ENCODE measurements around the gene GNAI3. TPM values are rescaled to one million over a fixed set of nuclear protein-coding genes. Genes with fewer than 3 reads are reported as not detected.

The GNAI3 gene
- total RNA-seq, 1 donor = 17.6 TPM

DNA sequence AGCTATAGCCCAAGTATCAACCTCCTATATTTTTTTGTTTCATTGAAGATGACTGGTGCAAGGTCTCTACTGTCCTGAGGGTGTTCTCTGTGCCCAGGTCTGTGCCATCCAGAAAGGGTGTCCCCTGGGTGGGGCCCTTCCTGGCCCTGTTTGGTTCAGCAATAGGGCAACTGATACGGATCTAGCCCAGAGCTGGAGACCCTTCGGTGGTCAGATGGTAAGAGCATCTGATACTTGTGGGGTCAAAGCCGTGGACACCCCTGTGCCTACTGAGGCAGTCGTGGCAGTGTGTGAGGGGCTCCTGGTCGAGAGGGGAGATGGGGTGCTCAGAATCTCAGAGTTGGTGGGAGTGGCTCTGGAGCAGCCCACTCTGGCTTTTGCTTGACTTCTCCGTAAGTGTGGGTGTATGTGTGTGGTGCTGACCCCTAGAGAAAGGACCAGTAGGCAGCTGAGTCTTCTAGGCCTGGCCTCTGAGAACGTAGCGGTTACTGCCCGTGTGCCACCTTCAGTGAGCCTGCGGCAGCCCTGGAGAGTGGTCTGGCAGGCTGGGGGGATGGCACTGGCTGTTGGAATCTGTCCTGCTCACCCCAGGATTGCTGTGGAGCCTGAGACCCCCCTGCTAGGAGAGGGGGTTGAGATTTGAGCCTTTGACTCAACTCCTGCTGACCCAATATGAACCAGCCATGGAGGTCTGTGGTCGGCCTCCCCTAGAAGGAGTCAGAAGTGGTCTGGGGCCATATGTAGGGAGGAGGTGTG is 73.9 kb downstream of the GNAI3 start:
- peak overlapping the region; percentile 96 for H3K4me3 ChIP-seq (ENCODE audit: low read depth, low read length)
- TF ChIP-seq, protein P1, sequence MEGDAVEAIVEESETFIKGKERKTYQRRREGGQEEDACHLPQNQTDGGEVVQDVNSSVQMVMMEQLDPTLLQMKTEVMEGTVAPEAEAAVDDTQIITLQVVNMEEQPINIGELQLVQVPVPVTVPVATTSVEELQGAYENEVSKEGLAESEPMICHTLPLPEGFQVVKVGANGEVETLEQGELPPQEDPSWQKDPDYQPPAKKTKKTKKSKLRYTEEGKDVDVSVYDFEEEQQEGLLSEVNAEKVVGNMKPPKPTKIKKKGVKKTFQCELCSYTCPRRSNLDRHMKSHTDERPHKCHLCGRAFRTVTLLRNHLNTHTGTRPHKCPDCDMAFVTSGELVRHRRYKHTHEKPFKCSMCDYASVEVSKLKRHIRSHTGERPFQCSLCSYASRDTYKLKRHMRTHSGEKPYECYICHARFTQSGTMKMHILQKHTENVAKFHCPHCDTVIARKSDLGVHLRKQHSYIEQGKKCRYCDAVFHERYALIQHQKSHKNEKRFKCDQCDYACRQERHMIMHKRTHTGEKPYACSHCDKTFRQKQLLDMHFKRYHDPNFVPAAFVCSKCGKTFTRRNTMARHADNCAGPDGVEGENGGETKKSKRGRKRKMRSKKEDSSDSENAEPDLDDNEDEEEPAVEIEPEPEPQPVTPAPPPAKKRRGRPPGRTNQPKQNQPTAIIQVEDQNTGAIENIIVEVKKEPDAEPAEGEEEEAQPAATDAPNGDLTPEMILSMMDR (IDR thresholded peaks at IDR 0.05; ENCODE audit: insufficient read depth, low read length) = no peak
- DNase-seq (ENCODE audit: low read depth) = no peak

DNA sequence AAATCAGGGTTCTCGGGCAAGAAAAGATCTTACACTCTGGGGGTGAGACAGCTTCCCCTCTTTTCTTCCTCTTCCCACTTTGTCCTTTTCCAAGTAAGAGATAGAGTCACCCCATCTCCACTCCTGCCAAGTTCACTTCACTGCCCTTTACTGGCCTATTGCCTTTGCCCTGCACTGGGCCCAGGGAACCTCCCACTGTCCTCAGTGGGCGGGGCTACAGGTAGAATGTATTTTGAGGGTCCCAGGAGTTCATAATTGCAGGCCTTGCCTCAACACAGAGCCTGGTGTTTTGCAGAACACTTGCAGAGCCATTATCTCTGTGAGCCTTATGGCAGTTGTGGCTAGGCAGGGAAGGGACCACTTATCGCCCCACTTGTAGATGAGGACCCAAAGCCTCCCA is 74.5 kb downstream of the GNAI3 start:
- TF ChIP-seq, protein P1 (IDR thresholded peaks at IDR 0.05; ENCODE audit: insufficient read depth, low read length) = no peak
- no peak for DNase-seq (ENCODE audit: low read depth)
- peak overlapping the region; percentile 9 for H3K4me3 ChIP-seq (ENCODE audit: low read depth, low read length)

DNA sequence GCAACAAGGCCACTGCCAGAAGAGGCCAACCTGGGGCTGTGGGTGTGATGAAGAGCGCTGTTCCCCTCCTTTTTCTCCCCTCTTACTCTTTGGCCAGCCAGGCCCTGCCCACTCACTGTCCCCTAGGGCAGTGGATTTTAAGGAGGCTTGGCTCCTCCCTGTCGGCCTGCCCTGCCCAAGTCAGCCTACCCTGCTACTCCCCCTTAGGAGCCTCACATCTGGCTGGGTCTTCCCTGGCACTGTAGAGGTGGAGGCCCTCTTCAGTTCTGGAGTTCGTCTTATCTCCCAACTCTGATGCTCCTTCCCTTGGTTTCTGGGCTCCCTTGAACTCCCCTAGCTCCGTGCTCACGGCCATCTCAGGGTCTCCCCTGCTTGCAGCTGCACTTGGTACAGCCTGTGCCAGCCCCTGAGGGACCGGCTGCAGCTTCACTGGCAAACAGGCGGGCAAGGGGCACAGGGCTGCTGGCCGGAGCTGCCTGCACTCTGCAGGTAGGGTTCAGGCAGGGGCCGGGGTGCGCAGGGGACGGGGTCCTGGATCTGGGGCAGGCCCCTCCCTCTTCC is 75.3 kb downstream of the GNAI3 start:
- TF ChIP-seq, protein P1 (IDR thresholded peaks at IDR 0.05; ENCODE audit: insufficient read depth, low read length) = no peak
- DNase-seq (ENCODE audit: low read depth) = peak; percentile 30
- peak overlapping the region; percentile 44 for H3K4me3 ChIP-seq (ENCODE audit: low read depth, low read length)

DNA sequence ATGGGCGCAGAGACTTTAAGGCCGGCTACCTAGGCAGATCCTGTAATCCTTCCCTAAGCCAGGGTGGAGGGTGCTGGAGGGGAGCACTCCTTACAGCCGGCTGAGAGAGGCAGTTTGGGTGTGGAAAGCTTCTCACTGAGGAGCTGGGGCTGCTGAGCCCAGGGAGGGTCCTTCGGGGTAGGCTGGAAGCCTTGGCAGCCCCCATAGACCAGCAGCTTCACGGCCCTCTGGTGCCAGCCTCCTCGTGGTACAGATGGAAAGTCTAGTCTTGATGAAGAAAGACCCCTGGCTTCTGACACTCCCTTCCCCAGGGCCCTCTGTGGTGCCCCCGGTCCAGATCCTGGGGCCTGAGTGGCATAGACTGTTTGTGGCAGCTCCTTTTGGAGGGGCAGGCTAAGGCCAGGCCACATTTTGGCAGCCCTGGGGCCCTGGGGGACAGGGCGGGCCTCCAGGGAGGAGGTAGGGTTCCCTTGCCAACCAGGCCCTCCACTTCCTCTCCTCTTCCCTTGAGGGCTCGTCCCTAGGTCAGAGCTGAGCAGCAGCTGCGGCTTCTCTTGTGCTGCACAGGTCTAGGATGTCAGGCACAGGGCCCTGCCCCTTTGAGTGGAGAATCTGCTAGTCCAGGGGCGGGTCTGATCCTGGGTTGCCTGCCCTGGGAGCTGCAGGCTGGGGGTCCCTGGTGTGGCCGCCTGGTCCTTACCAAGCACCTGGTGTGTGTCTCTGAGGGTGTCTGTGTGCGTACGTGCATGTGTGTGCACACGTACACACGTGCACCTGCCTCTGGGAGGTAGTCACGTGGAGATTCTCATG is 76.0 kb downstream of the GNAI3 start:
- H3K4me3 ChIP-seq (ENCODE audit: low read depth, low read length) = peak overlapping the region; percentile 44
- TF ChIP-seq, protein P1 (IDR thresholded peaks at IDR 0.05; ENCODE audit: insufficient read depth, low read length) = no peak
- no peak for DNase-seq (ENCODE audit: low read depth)

DNA sequence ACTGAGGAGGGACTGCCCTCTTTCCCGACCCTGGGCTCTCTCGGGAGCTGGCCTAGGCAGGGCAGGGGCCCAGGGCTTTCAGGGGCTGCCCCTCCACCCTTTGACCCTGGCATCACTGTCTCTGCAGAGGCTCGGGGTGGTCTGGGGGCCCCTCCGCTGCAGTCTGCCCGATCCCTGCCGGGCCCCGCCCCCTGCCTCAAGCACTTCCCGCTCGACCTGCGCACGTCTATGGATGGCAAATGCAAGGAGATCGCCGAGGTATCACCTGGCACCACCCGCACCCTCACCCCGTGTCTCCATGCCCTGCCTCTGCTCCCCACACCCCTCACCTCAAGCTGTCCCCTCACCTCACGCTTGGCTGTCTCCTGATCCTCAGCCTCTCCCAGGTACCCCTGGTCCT is 76.8 kb downstream of the GNAI3 start:
- TF ChIP-seq, protein P1 (IDR thresholded peaks at IDR 0.05; ENCODE audit: insufficient read depth, low read length) = no peak
- DNase-seq (ENCODE audit: low read depth) = no peak
- H3K4me3 ChIP-seq (ENCODE audit: low read depth, low read length) = no peak overlapping the region

DNA sequence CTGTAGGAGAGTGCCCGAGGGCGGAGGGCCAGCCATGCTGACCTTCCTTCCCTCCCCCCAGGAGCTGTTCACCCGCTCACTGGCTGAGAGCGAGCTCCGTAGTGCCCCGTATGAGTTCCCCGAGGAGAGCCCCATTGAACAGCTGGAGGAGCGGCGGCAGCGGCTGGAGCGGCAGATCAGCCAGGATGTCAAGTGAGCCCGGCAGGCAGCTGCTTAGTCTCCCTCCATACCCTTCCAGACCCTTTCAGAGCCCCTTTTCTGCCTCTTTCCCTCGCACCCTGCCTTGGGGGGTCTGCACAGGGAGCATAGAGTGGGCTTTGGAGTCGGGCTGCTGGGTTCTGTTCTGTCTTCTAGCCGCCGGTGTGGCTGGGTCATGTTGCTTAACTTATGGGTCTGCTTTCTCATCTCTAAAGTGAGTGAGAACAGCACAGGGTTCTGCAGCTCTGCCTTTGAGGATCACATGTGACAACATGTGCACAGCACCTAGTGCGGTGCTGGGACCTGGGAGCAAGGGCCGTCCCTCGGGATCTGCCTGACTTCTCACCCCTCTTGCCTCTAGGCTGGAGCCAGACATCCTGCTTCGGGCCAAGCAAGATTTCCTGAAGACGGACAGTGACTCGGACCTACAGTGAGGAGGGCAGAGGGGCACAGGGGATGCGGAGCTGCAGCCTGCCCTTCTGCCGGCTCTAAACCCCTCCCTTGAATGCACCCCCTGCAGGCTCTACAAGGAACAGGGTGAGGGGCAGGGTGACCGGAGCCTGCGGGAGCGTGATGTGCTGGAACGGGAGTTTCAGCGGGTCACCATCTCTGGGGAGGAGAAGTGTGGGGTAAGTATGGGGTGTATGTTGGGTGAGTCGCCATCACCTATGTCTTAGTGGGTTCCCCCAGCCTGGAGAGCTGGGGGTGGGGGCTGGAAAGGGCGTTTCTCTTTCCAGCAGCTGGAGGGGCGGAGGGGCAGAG is 77.5 kb downstream of the GNAI3 start:
- DNase-seq (ENCODE audit: low read depth) = no peak
- H3K4me3 ChIP-seq (ENCODE audit: low read depth, low read length) = no peak overlapping the region
- TF ChIP-seq, protein P1 (IDR thresholded peaks at IDR 0.05; ENCODE audit: insufficient read depth, low read length) = no peak
